Measurements from ENCODE around the gene PTGER3. TPM values are rescaled to one million over a fixed set of nuclear protein-coding genes. Genes with fewer than 3 reads are reported as not detected.

PTGER3 gene
- under 0.01 TPM in 2 replicates for total RNA-seq

- FAIRE-seq (no peak), DNase-seq (ENCODE audit: low read depth) (peak; percentile 12)
- Histone ChIP-seq H3K27me3 (ENCODE audit: control insufficient read depth, insufficient read depth, low read length) (peaks cover 23% of the 10 kb centered on the region), H3K36me3 (ENCODE audit: control insufficient read depth, insufficient read depth, low read length) (no peaks in the 10 kb centered on the region), H3K4me3 (ENCODE audit: low read depth, low read length) (peak within 1 kb of the TSS; percentile 26)
- TF ChIP-seq, protein P1, sequence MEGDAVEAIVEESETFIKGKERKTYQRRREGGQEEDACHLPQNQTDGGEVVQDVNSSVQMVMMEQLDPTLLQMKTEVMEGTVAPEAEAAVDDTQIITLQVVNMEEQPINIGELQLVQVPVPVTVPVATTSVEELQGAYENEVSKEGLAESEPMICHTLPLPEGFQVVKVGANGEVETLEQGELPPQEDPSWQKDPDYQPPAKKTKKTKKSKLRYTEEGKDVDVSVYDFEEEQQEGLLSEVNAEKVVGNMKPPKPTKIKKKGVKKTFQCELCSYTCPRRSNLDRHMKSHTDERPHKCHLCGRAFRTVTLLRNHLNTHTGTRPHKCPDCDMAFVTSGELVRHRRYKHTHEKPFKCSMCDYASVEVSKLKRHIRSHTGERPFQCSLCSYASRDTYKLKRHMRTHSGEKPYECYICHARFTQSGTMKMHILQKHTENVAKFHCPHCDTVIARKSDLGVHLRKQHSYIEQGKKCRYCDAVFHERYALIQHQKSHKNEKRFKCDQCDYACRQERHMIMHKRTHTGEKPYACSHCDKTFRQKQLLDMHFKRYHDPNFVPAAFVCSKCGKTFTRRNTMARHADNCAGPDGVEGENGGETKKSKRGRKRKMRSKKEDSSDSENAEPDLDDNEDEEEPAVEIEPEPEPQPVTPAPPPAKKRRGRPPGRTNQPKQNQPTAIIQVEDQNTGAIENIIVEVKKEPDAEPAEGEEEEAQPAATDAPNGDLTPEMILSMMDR (IDR thresholded peaks at IDR 0.05; ENCODE audit: insufficient read depth, low read length, severe bottlenecking) = no peak
Observed at GRCh38 chr1:71047635-71048607, at the start of gene PTGER3. PTGER3 (minus strand) TSS chr1:71047816; CDS start chr1:71047577, 239 bp downstream.

DNA sequence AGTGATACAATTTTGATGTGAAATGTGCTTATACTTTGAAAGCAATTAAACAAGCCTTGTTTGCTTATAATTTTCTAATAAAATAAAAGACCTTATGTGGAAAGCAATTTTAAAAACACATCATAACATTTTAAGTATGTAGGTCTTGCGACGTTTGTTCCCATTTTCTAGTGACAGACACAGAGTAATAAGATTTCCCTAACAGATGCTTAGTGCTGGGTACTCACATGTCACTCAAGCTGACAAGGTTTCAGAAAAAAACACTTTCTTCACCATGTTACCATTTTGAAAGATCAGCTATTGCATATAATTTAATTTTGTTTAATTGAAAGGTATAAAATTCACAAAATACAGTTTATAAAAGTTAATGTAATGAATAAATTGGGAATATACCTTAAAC lies 47.3 kb upstream of the PTGER3 start:
- H3K4me3 ChIP-seq (ENCODE audit: low read depth, low read length) = no peak overlapping the region
- no peak for DNase-seq (ENCODE audit: low read depth)
- peaks cover 3% of the 10 kb centered on the region for H3K27me3 ChIP-seq (ENCODE audit: control insufficient read depth, insufficient read depth, low read length)
- TF ChIP-seq, protein P1 (IDR thresholded peaks at IDR 0.05; ENCODE audit: insufficient read depth, low read length, severe bottlenecking) = no peak
- no peaks in the 10 kb centered on the region for H3K36me3 ChIP-seq (ENCODE audit: control insufficient read depth, insufficient read depth, low read length)
- no peak for FAIRE-seq

DNA sequence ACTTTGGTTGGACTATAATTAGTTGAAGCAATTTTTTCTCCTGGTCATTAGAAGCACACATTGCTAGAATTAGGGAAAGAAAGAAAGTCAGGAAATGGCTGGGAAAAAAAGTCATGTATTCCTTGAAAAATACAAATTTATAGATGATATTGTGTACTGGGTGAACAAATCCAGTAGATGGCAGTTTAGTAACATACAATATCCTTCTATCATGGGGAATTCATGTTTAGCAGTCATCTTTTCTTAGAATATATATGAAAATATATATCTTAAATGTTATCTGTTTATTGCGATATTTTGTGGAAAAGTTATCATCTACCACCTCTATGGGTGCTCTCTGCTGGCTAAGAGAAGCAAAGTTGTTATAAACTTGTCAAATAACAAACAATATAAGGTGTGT lies 46.3 kb upstream of the PTGER3 start:
- TF ChIP-seq, protein P1 (IDR thresholded peaks at IDR 0.05; ENCODE audit: insufficient read depth, low read length, severe bottlenecking) = peak; percentile 17
- H3K27me3 ChIP-seq (ENCODE audit: control insufficient read depth, insufficient read depth, low read length) = peaks cover 3% of the 10 kb centered on the region
- DNase-seq (ENCODE audit: low read depth) (peak; percentile 44), FAIRE-seq (no peak)
- no peak overlapping the region for H3K4me3 ChIP-seq (ENCODE audit: low read depth, low read length)
- no peaks in the 10 kb centered on the region for H3K36me3 ChIP-seq (ENCODE audit: control insufficient read depth, insufficient read depth, low read length)

- FAIRE-seq (no peak), DNase-seq (ENCODE audit: low read depth) (peak; percentile 77)
- TF ChIP-seq, protein P1 (IDR thresholded peaks at IDR 0.05; ENCODE audit: insufficient read depth, low read length, severe bottlenecking) = no peak
- Histone ChIP-seq H3K27me3 (ENCODE audit: control insufficient read depth, insufficient read depth, low read length) (peaks cover 3% of the 10 kb centered on the region), H3K4me3 (ENCODE audit: low read depth, low read length) (no peak overlapping the region), H3K36me3 (ENCODE audit: control insufficient read depth, insufficient read depth, low read length) (no peaks in the 10 kb centered on the region)
Observed at GRCh38 chr1:71089536-71090270, 42.1 kb upstream of the PTGER3 start.

DNA sequence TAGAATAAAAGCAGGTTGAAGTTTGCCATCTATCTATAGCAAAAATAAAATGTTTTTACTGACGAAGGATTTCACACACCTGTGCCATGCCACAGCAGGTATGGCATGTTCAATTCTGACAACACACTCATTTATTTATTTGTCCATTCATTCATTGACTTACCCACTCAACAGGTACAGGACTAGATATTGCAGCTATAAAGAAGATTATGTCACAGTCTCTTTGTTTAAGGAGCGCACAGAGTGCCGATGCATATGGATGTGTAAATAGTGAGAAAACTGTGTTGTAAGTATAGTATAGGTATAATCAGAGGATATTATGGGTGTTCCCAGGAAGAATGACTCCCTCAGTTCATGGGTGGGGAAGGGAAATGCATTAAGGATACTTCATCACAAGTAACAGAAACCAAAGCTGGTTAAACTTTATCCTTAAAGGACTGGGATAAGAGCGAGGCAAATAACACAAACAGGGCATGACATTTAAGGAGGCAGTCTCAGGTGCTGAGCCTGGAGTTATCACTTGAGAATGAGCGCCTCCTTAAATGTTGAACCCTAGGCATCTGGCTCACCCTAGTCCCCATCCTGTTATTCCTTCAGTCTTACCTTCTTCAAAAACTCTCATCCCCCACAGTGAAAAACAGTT lies 41.1 kb upstream of the PTGER3 start:
- H3K27me3 ChIP-seq (ENCODE audit: control insufficient read depth, insufficient read depth, low read length) = peaks cover 3% of the 10 kb centered on the region
- no peaks in the 10 kb centered on the region for H3K36me3 ChIP-seq (ENCODE audit: control insufficient read depth, insufficient read depth, low read length)
- DNase-seq (ENCODE audit: low read depth) (peak; percentile 88), FAIRE-seq (no peak)
- TF ChIP-seq, protein P1 (IDR thresholded peaks at IDR 0.05; ENCODE audit: insufficient read depth, low read length, severe bottlenecking) = no peak
- no peak overlapping the region for H3K4me3 ChIP-seq (ENCODE audit: low read depth, low read length)
